NCI-H146 treated with DMSO at 0.1 percent for 48 hours (cell line): ENCODE results near the gene C15orf39.
"Not testable (repeated sequence)": the region's sequence is repeated elsewhere in the genome, so short reads cannot be mapped to it uniquely, and the experiment has no call there.

Experiments used
- DNase-seq: peaks from one replicate; lab custom pipeline; 2025; ENCODE audit not compliant: unreplicated experiment; lab: John Stamatoyannopoulos, UW

C15orf39 gene

DNA sequence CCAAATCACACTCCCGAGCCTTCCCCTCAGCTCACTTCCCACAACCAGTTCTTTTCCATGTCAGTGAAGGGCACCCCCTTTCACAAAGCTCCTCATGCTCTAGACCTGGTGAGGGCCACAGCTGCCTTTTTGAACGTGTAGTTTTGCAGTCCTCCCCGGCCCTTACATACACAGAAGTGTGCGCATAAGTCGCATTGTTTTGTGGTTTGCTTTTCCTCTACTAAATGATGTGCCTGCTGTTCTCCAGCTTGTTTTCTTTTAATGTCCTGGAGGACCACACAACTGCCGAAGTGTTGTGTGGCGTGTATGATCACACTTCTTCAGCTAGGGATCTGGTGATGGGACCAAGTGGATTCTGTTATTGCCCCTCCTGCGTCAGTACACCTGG, 7.6 kb downstream of the C15orf39 start:
- DNase-seq, result no peak

DNA sequence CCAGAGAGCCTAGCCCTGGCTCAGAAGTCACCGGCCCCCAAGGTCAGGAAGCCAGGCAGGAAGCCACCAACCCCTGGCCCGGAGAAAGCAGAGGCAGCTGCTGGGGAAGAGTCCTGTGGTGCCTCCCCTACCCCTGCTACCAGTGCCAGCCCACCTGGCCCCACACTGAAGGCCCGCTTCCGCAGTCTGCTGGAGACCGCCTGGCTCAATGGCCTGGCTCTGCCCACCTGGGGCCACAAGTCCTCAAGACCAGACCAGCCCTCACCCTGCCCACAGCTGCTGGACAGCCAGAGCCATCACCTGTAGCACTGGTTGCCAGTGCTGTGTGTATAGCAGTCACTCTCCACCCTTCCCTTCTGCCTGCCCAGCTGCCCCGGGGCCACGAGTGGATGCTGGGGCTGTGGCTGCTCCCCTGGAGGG, 9.1 kb downstream of the C15orf39 start:
- DNase-seq, result no peak

GRCh38 chr15:75211436-75212199, 9.9 kb downstream of the C15orf39 start:
- DNase-seq, result no peak

DNA sequence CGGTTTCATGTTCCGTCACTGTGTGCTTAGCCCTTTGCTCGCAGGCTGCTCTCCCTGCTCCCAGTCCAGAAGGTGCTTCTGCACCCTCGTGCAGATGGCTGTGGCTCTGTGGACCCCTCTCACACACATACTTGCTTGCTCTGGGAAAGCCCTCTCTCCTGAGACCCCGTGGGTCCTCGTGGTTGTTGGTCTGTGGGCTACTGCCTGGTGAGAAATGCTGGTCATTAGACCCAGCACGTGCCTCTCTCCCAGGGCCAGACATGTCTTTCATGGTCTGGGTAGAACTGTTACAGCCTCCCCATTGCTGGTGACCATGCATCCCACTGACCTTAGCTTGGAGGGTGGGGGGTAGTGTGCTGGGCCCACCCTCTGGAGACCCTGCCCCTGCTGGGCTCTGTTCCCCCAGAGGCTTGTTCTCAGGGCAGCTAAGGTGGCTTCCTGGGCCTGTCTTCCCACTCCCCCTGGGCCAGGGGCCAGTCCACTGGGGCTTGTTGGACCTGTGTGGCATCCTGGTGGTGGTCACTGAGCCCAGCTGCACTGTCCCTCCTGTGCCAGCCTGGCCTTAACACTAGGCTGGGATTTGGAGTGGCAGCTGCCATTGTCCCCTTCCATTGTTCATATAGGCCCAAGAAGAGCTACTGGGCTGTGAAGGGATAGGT, 10.6 kb downstream of the C15orf39 start:
- no peak for DNase-seq

DNA sequence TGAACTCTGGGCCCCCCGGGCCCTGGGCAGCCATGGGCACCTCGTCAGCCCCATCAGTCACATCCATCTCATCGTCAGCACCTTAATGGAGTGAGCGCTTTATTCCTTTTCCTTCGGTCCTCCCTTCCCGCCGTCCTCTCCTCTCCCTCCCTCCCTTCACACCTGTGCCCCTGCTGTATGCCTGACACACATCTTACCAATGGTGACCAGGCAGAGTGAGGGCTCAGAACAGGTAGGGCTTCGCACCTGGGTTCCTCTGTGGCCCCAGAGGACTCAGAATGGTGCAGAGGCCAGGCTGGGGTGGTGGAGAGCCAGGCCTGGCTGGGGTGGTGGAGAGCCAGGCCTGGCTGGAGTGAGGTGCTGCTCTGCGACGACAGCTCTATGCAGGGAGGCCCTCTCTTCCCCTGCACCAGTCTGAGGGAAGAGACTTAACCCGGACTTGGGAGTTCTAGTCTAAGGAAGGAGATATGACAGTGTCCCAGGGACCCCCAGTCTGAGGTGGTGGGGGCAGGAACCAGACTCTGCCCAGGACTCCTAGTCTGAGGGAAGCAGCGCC, 11.6 kb downstream of the C15orf39 start:
- DNase-seq, result no peak

DNA sequence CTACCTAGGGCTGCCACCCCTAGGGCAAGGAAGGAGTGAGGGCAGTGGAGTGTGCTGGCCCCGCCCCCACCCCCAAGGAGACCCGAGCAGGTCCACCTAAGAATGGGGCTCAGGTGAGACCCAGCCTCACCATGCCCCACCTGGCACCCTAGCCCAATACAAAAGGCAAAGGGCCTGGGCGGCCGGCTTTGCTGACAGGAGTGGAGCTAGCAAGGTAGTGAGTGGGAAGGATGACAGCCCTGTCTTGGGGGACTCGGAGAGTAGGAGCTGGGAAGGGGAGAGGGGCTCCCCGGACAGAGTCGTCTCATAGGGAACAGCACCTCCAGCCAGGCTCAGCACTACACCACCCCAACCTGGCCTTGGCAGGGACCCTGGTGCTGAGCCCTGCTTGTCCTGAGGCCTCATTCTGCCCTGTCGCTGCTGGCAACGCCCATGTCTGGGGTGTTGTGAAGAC, 12.1 kb downstream of the C15orf39 start:
- DNase-seq, result no peak

GRCh38 chr15:75214293-75215096, 12.8 kb downstream of the C15orf39 start:
- no peak for DNase-seq

DNA sequence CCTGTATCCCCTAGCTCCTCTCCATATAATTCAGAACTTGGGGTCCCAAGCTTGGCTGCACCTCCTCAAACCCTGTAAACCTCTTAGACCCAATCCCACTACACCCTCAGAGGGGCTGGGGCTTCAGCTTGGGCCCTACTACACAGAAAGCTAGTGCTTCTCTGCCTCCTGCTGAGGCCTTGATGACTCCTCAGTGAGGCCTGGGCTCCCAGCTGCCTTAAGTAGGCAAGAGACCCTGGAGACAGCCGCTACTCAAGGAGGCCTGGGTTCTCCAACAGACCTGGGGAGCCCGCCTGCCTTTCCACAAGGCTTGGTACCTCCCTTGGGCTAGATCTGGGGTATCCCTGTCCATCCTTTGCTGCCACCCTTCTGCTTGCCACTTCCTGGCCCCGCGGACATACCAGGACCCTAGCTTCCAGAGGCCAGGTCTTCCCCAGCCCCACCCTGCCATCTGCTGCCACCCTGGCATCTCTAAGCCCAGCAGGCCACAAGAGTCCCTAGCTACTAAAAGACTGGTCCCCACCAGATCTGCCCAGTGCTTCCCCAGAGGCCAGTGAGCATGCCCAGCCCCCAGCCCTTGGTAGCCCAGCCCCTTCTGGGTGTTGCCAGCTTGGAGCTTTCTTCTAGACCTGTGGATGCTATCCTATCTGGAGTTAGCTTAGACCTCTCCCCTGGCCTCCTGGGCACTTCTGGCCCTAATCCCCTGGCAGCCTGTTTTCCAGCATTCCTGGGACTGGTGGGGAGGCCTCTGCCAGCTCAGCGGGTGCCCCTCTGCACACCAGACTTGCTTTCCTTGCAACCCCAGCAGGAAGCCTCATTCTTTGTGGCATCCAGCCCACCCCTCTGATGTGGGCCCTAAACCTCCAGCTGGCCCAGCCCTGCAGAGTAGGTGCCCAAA, 13.7 kb downstream of the C15orf39 start:
- DNase-seq, result no peak

DNA sequence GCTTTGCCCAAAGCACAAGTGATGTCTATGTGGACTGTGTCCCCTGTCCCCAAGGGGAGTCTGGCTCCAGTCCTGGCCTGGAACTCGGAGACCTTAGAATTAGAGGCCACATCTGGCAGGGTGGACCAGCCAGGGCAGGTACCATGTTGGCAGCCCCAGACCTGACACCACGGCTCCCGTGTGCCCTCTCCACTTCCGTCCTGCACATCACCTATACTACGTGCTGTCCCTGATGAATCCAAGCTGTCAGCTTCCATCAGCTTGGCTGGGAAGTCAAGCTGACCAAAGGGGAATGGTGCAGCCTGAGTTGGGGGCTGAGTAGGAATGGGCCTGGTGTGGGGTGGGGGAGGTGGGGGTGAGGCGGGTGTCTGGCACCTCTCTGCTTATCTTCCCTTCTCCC, 15.3 kb downstream of the C15orf39 start:
- DNase-seq, result no peak

GRCh38 chr15:75217574-75217973, 15.9 kb downstream of the C15orf39 start:
- not testable (repeated sequence) for DNase-seq

- DNase-seq, result not testable (repeated sequence)
Observed at GRCh38 chr15:75219507-75219929, 17.8 kb downstream of the C15orf39 start.

DNA sequence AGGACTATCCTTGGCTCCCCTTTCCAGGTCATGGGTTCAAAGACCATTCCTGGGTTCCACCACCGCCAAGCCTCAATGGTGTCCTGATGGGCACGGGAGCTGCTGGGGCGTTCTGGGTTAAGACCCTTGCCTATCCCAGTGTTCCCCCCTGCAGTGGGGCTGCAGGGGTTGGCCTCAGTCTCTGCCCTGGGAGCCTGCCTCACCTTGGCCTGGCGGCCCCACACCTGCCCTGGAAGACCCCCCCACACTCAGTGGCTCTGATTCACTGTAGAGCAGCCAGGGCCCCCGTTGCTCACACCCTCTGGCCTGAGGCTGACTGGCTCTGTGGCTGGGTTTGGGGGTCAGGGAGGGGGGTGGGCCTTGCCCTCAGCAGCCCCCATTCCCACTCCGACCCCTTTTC, 22.0 kb downstream of the C15orf39 start:
- no peak for DNase-seq

DNA sequence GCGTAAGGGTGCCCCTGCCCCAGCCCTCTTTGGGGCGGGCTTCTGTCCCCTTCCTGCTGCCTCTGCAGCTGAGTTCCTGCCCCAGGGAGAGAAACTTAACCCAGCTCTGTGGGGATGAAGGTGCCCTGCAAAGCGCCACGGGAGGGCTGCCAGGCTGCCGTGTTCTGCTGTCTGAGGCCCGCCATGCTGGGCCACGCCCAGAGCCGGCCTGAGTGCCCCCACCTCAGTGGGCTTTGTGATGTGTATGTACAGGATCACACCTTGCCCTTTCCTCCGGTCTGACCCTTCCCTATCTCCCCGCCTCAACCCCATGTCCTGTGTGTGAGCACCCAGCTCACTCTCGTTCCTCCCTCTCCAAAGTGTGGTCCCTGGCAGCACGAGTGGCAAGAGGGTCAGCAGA, 22.6 kb downstream of the C15orf39 start:
- DNase-seq, result no peak

DNA sequence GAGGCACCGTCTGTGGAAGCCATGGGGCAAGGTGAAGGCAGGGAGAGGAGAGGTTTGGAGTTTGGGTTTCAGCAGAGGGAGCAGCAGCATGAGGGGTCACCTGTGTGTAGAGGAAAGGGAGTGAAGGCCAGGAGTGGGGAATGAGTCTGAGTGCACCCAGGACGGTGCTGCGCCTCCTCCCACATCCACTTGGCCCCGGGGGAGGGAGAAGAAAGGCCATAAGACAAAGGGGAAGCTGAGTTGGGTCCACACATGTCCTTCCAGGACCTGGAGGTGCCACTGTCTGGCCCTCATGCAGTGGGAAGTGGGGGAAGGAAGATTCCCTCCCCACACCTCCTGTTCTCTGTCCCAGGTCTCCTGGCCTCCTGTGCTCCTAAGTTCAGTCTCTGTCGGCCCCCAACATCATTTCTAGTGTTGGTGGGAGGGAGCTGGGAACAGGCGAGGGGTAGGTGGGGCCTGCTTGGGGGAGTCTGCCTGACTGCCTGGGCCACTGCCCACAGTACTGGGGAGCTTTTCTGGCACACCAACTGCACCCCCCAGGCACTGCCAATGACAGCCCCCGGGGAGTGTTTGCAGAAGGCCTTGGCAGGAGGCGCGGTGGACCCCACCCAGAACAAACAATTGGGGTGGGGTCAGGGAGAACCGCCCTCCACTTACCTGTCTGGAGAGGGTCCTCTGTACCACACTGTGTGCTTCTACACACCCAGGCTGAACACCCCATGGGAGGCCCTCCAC, 23.6 kb downstream of the C15orf39 start:
- DNase-seq, result not testable (repeated sequence)

GRCh38 chr15:75225951-75226732, 24.5 kb downstream of the C15orf39 start:
- no peak for DNase-seq

DNA sequence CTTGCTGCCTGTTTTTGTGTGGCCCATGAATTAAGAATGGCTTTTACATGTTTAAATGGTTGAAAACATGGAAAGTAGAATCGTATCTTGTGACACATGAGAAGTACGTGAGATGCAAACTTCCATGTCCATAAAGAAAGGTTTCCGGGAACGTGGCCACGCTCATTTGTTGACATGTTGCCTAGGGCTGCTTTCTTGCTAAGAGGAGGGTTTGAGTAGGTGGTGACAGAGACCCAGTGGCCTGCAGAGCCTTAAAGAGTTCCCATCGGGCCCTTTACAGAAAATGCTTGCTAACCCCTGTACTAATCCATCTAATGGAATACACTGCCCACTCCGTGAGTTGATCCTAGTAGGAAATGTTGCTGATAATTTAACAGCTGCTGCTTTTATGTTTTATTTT, 25.4 kb downstream of the C15orf39 start:
- not testable (repeated sequence) for DNase-seq

- DNase-seq, result no peak
Observed at GRCh38 chr15:75227663-75228280, 26.1 kb downstream of the C15orf39 start.

DNA sequence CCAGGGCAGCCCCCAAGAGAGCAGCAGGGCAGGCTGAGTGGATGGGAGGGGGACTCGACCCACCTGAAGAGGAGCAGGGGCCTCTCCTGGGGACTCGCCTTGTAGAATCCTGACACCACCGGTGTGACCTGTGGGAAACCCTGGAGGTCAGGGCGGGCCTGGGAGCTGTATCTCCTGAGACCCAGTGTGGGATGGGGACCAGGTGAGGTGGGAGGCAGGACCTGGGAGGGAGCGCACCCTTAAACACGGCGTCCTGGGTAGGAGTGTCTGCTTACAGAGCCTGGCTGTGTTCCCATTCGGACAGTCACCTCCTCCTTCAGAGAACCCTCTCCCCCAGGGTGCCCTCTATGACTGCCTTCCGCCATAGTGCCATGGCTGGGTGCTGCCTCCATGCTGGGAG, 27.1 kb downstream of the C15orf39 start:
- no peak for DNase-seq
